Heart left ventricle (tissue), 13 donors: Measurements from ENCODE around the gene TESMIN.

Source experiments
- POLR2A ChIP-seq, 2 donors: fragments of 450-650 bp; IDR thresholded peaks; one replicate each; pipeline ENCODE4 v1.6.1; 2017; ENCODE audit warnings: antibody characterized with exemption in 2 of 2, mild to moderate bottlenecking in 2 of 2, moderate library complexity in 2 of 2
- TF ChIP-seq, protein P1 (sequence below), 12 donors: fragments of 200-600 bp; sonication (generic) in 4 of 12; IDR thresholded peaks; one replicate each; pipeline versions ENCODE4 v1.5.0 to v1.8.0; 2018 to 2022; ENCODE audit warnings: antibody characterized with exemption in 12 of 12, mild to moderate bottlenecking in 5 of 12
- donor health status: ischemic (EF 13 %, LVEDD 7.1; RV severe dilation, severe dysfunction).
- donor health status: DM: no; HTN: yes; CAD: no.
- donor health status: DM: no; HTN: no; CAD: no.
- donor health status: ischemic (EF 25% LVEDD 6.9; RV normal size, moderate dysfunction).
- donor health status: ischemic (EF 25% LVEDD 5.7; RV mildly dilated, moderate dysfunction).
- donor health status: ischemic (EF 35%, LVEDD 5.7; RV mildly dilated, moderate dysfunction).
- donor health status: nonischemic (EF 11% LVEDD 7.7; RV severe dilation, severe dysfunction).
- donor health status: DM: yes; HTN: yes; CAD: no.
- donor health status: PGD.
- donor health status: ischemic (EF 29% LVEDD 5.4; RV normal size, mild dysfunction).
- donor health status: nonischemic (EF 23%, LVEDD 6.1; RV moderate dilation, normal function).

DNA sequence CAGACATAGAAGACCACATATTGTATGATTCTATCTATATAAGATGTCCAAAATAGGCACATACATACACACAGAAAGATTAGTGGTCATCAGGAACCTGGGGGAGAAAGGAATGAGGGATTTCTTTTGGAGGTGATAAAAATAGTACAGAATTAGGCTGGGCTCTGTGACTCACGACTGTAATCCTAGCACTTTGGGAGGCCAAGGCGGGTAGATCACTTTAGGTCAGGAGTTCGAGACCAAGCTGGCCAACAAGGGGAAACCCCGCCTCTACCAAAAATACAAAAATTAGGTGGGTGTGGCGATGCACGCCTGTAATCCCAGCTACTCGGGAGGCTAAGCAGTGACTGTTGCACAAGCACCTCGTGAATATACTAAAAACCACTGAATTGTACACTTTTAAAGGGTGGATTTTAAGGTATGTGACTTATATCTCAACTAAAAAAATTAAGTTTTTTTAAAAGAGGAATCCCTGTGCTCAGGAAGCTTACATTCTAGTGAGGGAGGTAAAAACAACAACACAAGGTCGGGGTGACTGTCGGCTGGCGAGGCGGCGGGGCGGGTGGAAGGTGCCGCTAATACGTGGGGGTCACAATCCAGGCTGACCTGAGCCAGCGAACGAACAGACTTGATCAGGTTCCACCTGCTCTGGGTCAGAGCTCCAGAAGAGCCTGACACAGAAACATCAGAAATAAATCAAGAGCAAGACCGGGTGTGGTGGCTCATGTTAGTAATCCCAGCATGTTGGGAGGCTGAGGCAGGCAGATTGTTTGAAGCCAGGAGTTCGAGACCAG, 25.3 kb upstream of the TESMIN start:
- no peak for TF ChIP-seq POLR2A (IDR thresholded peaks at IDR 0.05)
- TF ChIP-seq, protein P1, sequence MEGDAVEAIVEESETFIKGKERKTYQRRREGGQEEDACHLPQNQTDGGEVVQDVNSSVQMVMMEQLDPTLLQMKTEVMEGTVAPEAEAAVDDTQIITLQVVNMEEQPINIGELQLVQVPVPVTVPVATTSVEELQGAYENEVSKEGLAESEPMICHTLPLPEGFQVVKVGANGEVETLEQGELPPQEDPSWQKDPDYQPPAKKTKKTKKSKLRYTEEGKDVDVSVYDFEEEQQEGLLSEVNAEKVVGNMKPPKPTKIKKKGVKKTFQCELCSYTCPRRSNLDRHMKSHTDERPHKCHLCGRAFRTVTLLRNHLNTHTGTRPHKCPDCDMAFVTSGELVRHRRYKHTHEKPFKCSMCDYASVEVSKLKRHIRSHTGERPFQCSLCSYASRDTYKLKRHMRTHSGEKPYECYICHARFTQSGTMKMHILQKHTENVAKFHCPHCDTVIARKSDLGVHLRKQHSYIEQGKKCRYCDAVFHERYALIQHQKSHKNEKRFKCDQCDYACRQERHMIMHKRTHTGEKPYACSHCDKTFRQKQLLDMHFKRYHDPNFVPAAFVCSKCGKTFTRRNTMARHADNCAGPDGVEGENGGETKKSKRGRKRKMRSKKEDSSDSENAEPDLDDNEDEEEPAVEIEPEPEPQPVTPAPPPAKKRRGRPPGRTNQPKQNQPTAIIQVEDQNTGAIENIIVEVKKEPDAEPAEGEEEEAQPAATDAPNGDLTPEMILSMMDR (IDR thresholded peaks at IDR 0.05), result no peak
